ENCODE measurements around the gene VARS2. TPM values are rescaled to one million over a fixed set of nuclear protein-coding genes. Genes with fewer than 3 reads are reported as not detected.
A peak's percentile ranks its signal among the peaks of the same experiment; 100 is the strongest.

Gene VARS2
- total and polyA plus RNA-seq, 9 of the 15 experiments (the other 6 are each of a cell fraction or from before 2014, with no cell fraction given), result 1.6 to 53.6 (median 29.9) TPM

GRCh38 chr6:30877419-30878262 is 36.4 kb upstream of the VARS2 start (continued):
- peak; percentile 63; the same call in 1 of the 2 replicates for TF ChIP-seq ZNF589 (CRISPR knock-in tag; IDR thresholded peaks at IDR 0.05; ENCODE audit: low read depth)
- TF ChIP-seq TBP (optimal IDR thresholded peaks at IDR 0.05; ENCODE audit: low read depth, low read length), result peak; percentile 63
- peak; percentile 96; the same call in 1 of the 2 replicates for TF ChIP-seq ARID3A (IDR thresholded peaks at IDR 0.05; ENCODE audit: borderline replicate concordance, low read depth, low read length)
- TF ChIP-seq, protein P1, sequence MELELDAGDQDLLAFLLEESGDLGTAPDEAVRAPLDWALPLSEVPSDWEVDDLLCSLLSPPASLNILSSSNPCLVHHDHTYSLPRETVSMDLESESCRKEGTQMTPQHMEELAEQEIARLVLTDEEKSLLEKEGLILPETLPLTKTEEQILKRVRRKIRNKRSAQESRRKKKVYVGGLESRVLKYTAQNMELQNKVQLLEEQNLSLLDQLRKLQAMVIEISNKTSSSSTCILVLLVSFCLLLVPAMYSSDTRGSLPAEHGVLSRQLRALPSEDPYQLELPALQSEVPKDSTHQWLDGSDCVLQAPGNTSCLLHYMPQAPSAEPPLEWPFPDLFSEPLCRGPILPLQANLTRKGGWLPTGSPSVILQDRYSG (tag; conservative IDR thresholded peaks at IDR 0.05; ENCODE audit: low read depth), result peak; percentile 72
- TF ChIP-seq POLR2A (conservative IDR thresholded peaks at IDR 0.05), result no peak
- no peak for TF ChIP-seq NR2C1 (IDR thresholded peaks at IDR 0.05)
- 0 out of 2 replicates have a peak, but pooled peaks have one; percentile 44 for TF ChIP-seq NR2C1 (tag; IDR thresholded peaks at IDR 0.05)
- no peak for TF ChIP-seq SP2 (IDR thresholded peaks at IDR 0.05; ENCODE audit: extremely low read depth, low read depth, low read length, poor library complexity, severe bottlenecking)
- TF ChIP-seq, protein P2, sequence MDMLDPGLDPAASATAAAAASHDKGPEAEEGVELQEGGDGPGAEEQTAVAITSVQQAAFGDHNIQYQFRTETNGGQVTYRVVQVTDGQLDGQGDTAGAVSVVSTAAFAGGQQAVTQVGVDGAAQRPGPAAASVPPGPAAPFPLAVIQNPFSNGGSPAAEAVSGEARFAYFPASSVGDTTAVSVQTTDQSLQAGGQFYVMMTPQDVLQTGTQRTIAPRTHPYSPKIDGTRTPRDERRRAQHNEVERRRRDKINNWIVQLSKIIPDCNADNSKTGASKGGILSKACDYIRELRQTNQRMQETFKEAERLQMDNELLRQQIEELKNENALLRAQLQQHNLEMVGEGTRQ (CRISPR knock-in tag; IDR thresholded peaks at IDR 0.05), result no peak
- TF ChIP-seq MAZ (CRISPR knock-in tag; conservative IDR thresholded peaks at IDR 0.05 in 1 of 2, IDR thresholded peaks at IDR 0.05 in 1 of 2), result peak in 1 of 2 experiments; percentile 73; a peak in 2 of 4 replicates
- peak; percentile 82; the same call in 1 of the 2 replicates for TF ChIP-seq TFAP4 (CRISPR knock-in tag; IDR thresholded peaks at IDR 0.05; ENCODE audit: borderline replicate concordance)
- TF ChIP-seq PTRF (tag; IDR thresholded peaks at IDR 0.05), result no peak
- TF ChIP-seq ZNF3 (CRISPR knock-in tag; IDR thresholded peaks at IDR 0.05), result no peak
- no peak for TF ChIP-seq EP400 (IDR thresholded peaks at IDR 0.05)
- peak; percentile 47; the same call in 1 of the 2 replicates for TF ChIP-seq VEZF1 (CRISPR knock-in tag; IDR thresholded peaks at IDR 0.05)
- peak; percentile 18; the same call in 1 of the 2 replicates for TF ChIP-seq ATF4 (CRISPR knock-in tag; IDR thresholded peaks at IDR 0.05)
- TF ChIP-seq THRAP3 (IDR thresholded peaks at IDR 0.05; ENCODE audit: borderline replicate concordance), result no peak

All from K562 (cell line).